Gastroesophageal sphincter (tissue), 4 donors: ENCODE data around the gene EHD1. TPM values are rescaled to one million over a fixed set of nuclear protein-coding genes. Genes with fewer than 3 reads are reported as not detected.

Experiments
- ATAC-seq: fragments of 150-250 bp; one replicate; pipeline ENCODE4 v1.9.1; 2016; ENCODE audit warnings: mild to moderate bottlenecking, moderate library complexity
- H3K27ac ChIP-seq, 4 donors: fragments of 200-600 bp; sonication (generic) in 3 of 4; 1 replicate in 3 of 4; 2 replicates in 1 of 4; pipeline ENCODE4 v1.5.1; 2016 to 2019
- H3K27me3 ChIP-seq: fragments of 200-600 bp; sonication (generic); one replicate; pipeline ENCODE4 v1.5.1; 2019
- H3K36me3 ChIP-seq, 2 donors: fragments of 200-600 bp; sonication (generic); one replicate each; pipeline ENCODE4 v1.5.1; 2019; ENCODE audit warnings: control low read depth in 1 of 2
- H3K4me1 ChIP-seq, 3 donors: fragments of 200-600 bp; sonication (generic); 1 replicate in 2 of 3; 2 replicates in 1 of 3; pipeline ENCODE4 v1.5.1; 2016 to 2019; ENCODE audit warnings: control low read depth in 2 of 3
- H3K4me3 ChIP-seq, 2 donors: fragments of 200-600 bp; sonication (generic); one replicate each; pipeline ENCODE4 v1.5.1; 2019; ENCODE audit warnings: mild to moderate bottlenecking in 1 of 2, moderate library complexity in 1 of 2
- H3K9me3 ChIP-seq, 3 donors: fragments of 200-600 bp; sonication (generic); one replicate each; pipeline ENCODE4 v1.5.1; 2017 to 2019; ENCODE audit warnings: control low read depth in 2 of 3
- CTCF ChIP-seq, 4 experiments: fragments of 200-600 bp in 2 of 4; fragments of 450-650 bp in 2 of 4; sonication (generic) in 1 of 4; IDR thresholded peaks; one replicate each; pipeline ENCODE4 v1.5.1; 2017 to 2019; ENCODE audit warnings: antibody characterized with exemption in 4 of 4, mild to moderate bottlenecking in 2 of 4, moderate library complexity in 2 of 4
- EP300 ChIP-seq: sonication (generic); formaldehyde crosslinking; IDR thresholded peaks from one replicate; pipeline ENCODE4 v1.6.1; 2017; ENCODE audit warnings: antibody characterized with exemption, mild to moderate bottlenecking
- POLR2A ChIP-seq, 2 donors: fragments of 450-650 bp; IDR thresholded peaks; one replicate each; pipeline ENCODE4 v1.6.1; 2017; ENCODE audit warnings: antibody characterized with exemption in 2 of 2, mild to moderate bottlenecking in 2 of 2, moderate library complexity in 1 of 2
- POLR2AphosphoS5 ChIP-seq: sonication (generic); formaldehyde crosslinking; IDR thresholded peaks from one replicate; pipeline ENCODE4 v1.6.1; 2017; ENCODE audit warnings: antibody characterized with exemption
- WGBS, 2 donors: methylation state at CpG; one replicate each; pipeline ENCODE4 v1.1.5; 2018; ENCODE audit warnings: low coverage in 1 of 2; 5-methylcytosine and 5-hydroxymethylcytosine counted together
- total RNA-seq, 4 donors: library from RNA; depleted of rRNA; stranded (reverse); fragments of >200 nt; gene quantifications; one replicate each; pipeline ENCODE4 v1.1.0, GENCODE V29; 2016

EHD1 gene
- total RNA-seq, 4 donors from 2014 or later: 92.1 to 188 (median 101) TPM

- H3K27me3 ChIP-seq: no peaks in the 10 kb centered on the region
- no peaks in the 10 kb centered on the region for H3K9me3 ChIP-seq
- WGBS, 2 donors: 2% methylated on average over 9 of the region's 34 CpGs; no CpG with 5 or more reads in 1 of the 2 donors
- peak overlapping the region in 1 of 2 donors; percentile 34 for H3K4me3 ChIP-seq
- TF ChIP-seq CTCF (IDR thresholded peaks at IDR 0.05) (peak; percentile 95 to 99 (median 97)), EP300 (no peak)
- no peaks in the 10 kb centered on the region for H3K36me3 ChIP-seq
- ATAC-seq: peak; percentile 93
- peak overlapping the region; percentile 51 to 83 (median 80) for H3K27ac ChIP-seq
- peaks cover 0 to 17% (median 10%) of the 10 kb centered on the region in 3 donors for H3K4me1 ChIP-seq
Measured at GRCh38 chr11:64887757-64888405, 9.5 kb upstream of the EHD1 start.

- WGBS, 2 donors: 54 to 83% methylated on average over 1 to 5 of the region's 8 CpGs
- no peaks in the 10 kb centered on the region for H3K36me3 ChIP-seq
- H3K4me1 ChIP-seq: peaks cover 0 to 17% (median 10%) of the 10 kb centered on the region in 3 donors
- H3K4me3 ChIP-seq: peak overlapping the region in 1 of 2 donors; percentile 34
- peak overlapping the region; percentile 51 to 83 (median 80) for H3K27ac ChIP-seq
- no peaks in the 10 kb centered on the region for H3K9me3 ChIP-seq
- TF ChIP-seq POLR2AphosphoS5 (no peak), CTCF (IDR thresholded peaks at IDR 0.05) (no peak), POLR2A (IDR thresholded peaks at IDR 0.05) (no peak)
- H3K27me3 ChIP-seq: no peaks in the 10 kb centered on the region
- ATAC-seq: no peak
Measured at GRCh38 chr11:64887234-64887756, 8.9 kb upstream of the EHD1 start.

- Histone ChIP-seq H3K36me3 (no peaks in the 10 kb centered on the region), H3K4me1 (peaks cover 0 to 21% (median 10%) of the 10 kb centered on the region in 3 donors), H3K27ac (no peak overlapping the region), H3K27me3 (no peaks in the 10 kb centered on the region), H3K9me3 (no peaks in the 10 kb centered on the region), H3K4me3 (no peak overlapping the region)
- TF ChIP-seq POLR2A (IDR thresholded peaks at IDR 0.05): no peak
- no peak for TF ChIP-seq POLR2AphosphoS5
- TF ChIP-seq EP300: no peak
- no peak for TF ChIP-seq CTCF (IDR thresholded peaks at IDR 0.05)
- 75 to 76% methylated on average over 7 to 10 of the region's 15 CpGs for WGBS, 2 donors
- ATAC-seq: no peak
Measured at GRCh38 chr11:64885367-64886286, 7.2 kb upstream of the EHD1 start.

- no peak overlapping the region for H3K4me3 ChIP-seq
- TF ChIP-seq POLR2AphosphoS5: no peak
- TF ChIP-seq CTCF (IDR thresholded peaks at IDR 0.05): no peak
- no peak for TF ChIP-seq POLR2A (IDR thresholded peaks at IDR 0.05)
- no peak for TF ChIP-seq EP300
- H3K27ac ChIP-seq: no peak overlapping the region
- peaks cover 0 to 37% (median 17%) of the 10 kb centered on the region in 3 donors for H3K4me1 ChIP-seq
- 90% methylated on average over 3 of the region's 8 CpGs; no CpG with 5 or more reads in 1 of the 2 donors for WGBS, 2 donors
- no peaks in the 10 kb centered on the region for H3K9me3 ChIP-seq
- ATAC-seq: no peak
- H3K36me3 ChIP-seq: no peaks in the 10 kb centered on the region
- H3K27me3 ChIP-seq: no peaks in the 10 kb centered on the region
Measured at GRCh38 chr11:64884019-64884418, 5.6 kb upstream of the EHD1 start.
